Upper lobe of left lung (tissue), 6 donors: ENCODE results near the gene SNTB2. TPM values are rescaled to one million over a fixed set of nuclear protein-coding genes. Genes with fewer than 3 reads are reported as not detected.
A peak's percentile ranks its signal among the peaks of the same experiment; 100 is the strongest.

Experiments used
- ATAC-seq, 2 donors: fragments of 200-7000 bp; cut with Tn5 transposase; one replicate each; pipeline ENCODE4 v1.9.1; 2022; ENCODE audit warnings: mild to moderate bottlenecking in 2 of 2, moderate library complexity in 2 of 2; ENCODE audit not compliant: low FRiP score in 2 of 2
- DNase-seq, 2 donors: peaks; one replicate each; pipeline ENCODE4 v3.0.0-alpha.2; 2019 to 2020
- H3K27ac ChIP-seq, 4 donors: fragments of 200-600 bp; sonication (generic); one replicate each; pipeline ENCODE4 v1.5.1; 2016 to 2019
- H3K27me3 ChIP-seq, 4 donors: fragments of 200-600 bp; sonication (generic); one replicate each; pipeline ENCODE4 v1.5.1; 2017 to 2019
- H3K36me3 ChIP-seq, 4 donors: fragments of 200-600 bp; sonication (generic); one replicate each; pipeline ENCODE4 v1.5.1; 2016 to 2019
- H3K4me1 ChIP-seq, 4 donors: fragments of 200-600 bp; sonication (generic); one replicate each; pipeline ENCODE4 v1.5.1; 2018 to 2019
- H3K4me3 ChIP-seq, 4 donors: fragments of 200-600 bp; sonication (generic); one replicate each; pipeline ENCODE4 v1.5.1; 2017 to 2019; ENCODE audit warnings: mild to moderate bottlenecking in 2 of 4, moderate library complexity in 1 of 4
- H3K9me3 ChIP-seq, 4 donors: fragments of 200-600 bp; sonication (generic); one replicate each; pipeline ENCODE4 v1.5.1; 2018 to 2019
- CTCF ChIP-seq, 6 experiments: fragments of 450-650 bp in 4 of 6; fragments of 200-600 bp in 2 of 6; sonication (generic) in 2 of 6; IDR thresholded peaks; one replicate each; pipeline ENCODE4 v1.5.1; 2016 to 2019; ENCODE audit warnings: antibody characterized with exemption in 6 of 6
- EP300 ChIP-seq, 4 donors: sonication (generic); formaldehyde crosslinking; IDR thresholded peaks; one replicate each; pipeline ENCODE4 v1.5.1; 2017; ENCODE audit warnings: antibody characterized with exemption in 4 of 4, control low read depth in 2 of 4
- POLR2A ChIP-seq, 4 donors: fragments of 450-650 bp; IDR thresholded peaks; one replicate each; pipeline ENCODE4 v1.5.1; 2016 to 2017; ENCODE audit warnings: antibody characterized with exemption in 4 of 4, mild to moderate bottlenecking in 2 of 4
- POLR2AphosphoS5 ChIP-seq, 2 donors: sonication (generic); formaldehyde crosslinking; IDR thresholded peaks; one replicate each; pipeline ENCODE4 v1.5.1; 2017; ENCODE audit warnings: antibody characterized with exemption in 2 of 2
- WGBS, 2 donors: methylation state at CpG; one replicate each; pipeline ENCODE4 v1.1.5; 2017 to 2018; 5-methylcytosine and 5-hydroxymethylcytosine counted together
- total RNA-seq, 6 donors: library from RNA; depleted of rRNA in 4 of 6; stranded (reverse); fragments of >200 nt in 4 of 6; gene quantifications; one replicate each; pipeline versions ENCODE4 v1.1.0 to v1.2.1, GENCODE V29; 2016 to 2021
- donor health status: DM: no; HTN: no; CAD: no; lungs with moderate emphysema.
- donor health status: DM: no; HTN: yes; CAD: no; lungs with severe emphysema.

The SNTB2 gene
- total RNA-seq, 6 donors from 2014 or later = 24.1 to 41.2 (median 30.5) TPM

GRCh38 chr16:69330286-69331109, 143.5 kb downstream of the SNTB2 start, which contains the start of gene PDF:
Gene PDF (minus strand): TSS chr16:69330588. CDS start chr16:69330570, 18 bp downstream.
- Histone ChIP-seq H3K9me3 (no peaks in the 10 kb centered on the region), H3K4me3 (peak within 1 kb of the TSS; percentile 91 to 99 (median 96)), H3K27me3 (no peaks in the 10 kb centered on the region), H3K27ac (peak within 1 kb of the TSS; percentile 85 to 94 (median 89)), H3K4me1 (peaks cover 25 to 53% (median 26%) of the 10 kb centered on the region in 4 donors), H3K36me3 (peaks cover 2 to 64% (median 31%) of the 10 kb centered on the region in 4 donors)
- peak; percentile 97 to 99 for ATAC-seq
- peak in 2 of 4 donors; percentile 57 to 86 for TF ChIP-seq POLR2A (IDR thresholded peaks at IDR 0.05)
- TF ChIP-seq CTCF (IDR thresholded peaks at IDR 0.05) = peak in 1 of 6 experiments; percentile 51
- peak; percentile 92 to 96 for TF ChIP-seq POLR2AphosphoS5 (IDR thresholded peaks at IDR 0.05)
- peak in 1 of 4 donors; percentile 27 for TF ChIP-seq EP300 (IDR thresholded peaks at IDR 0.05)
- 0 to 1% methylated on average over 19 to 20 of the region's 93 CpGs for WGBS, 2 donors
- DNase-seq = peak; percentile 97

- ATAC-seq (no peak), DNase-seq (no peak)
- TF ChIP-seq POLR2AphosphoS5 (IDR thresholded peaks at IDR 0.05) = no peak
- TF ChIP-seq POLR2A (IDR thresholded peaks at IDR 0.05) = no peak
- TF ChIP-seq CTCF (IDR thresholded peaks at IDR 0.05) = no peak
- no peak for TF ChIP-seq EP300 (IDR thresholded peaks at IDR 0.05)
- Histone ChIP-seq H3K27me3 (no peaks in the 10 kb centered on the region), H3K9me3 (no peaks in the 10 kb centered on the region), H3K4me3 (no peak overlapping the region), H3K36me3 (peaks cover 2 to 48% (median 33%) of the 10 kb centered on the region in 4 donors), H3K4me1 (peaks cover 19 to 31% (median 23%) of the 10 kb centered on the region in 4 donors), H3K27ac (no peak overlapping the region)
- WGBS, 2 donors = 96 to 97% methylated on average over 9 of the region's 9 CpGs
These were observed 147.7 kb downstream of the SNTB2 start for GRCh38 chr16:69334696-69335095.

- H3K9me3 ChIP-seq = no peaks in the 10 kb centered on the region
- 20 to 39% methylated on average over 27 to 45 of the region's 46 CpGs for WGBS, 2 donors
- no peaks in the 10 kb centered on the region for H3K27me3 ChIP-seq
- DNase-seq = no peak
- peaks cover 6 to 59% (median 40%) of the 10 kb centered on the region in 4 donors for H3K36me3 ChIP-seq
- H3K4me1 ChIP-seq = peaks cover 21 to 33% (median 24%) of the 10 kb centered on the region in 4 donors
- H3K4me3 ChIP-seq = peak overlapping the region; percentile 79 to 99 (median 86)
- ATAC-seq = no peak
- peak overlapping the region; percentile 85 to 93 (median 92) for H3K27ac ChIP-seq
- TF ChIP-seq EP300 (IDR thresholded peaks at IDR 0.05) (no peak), POLR2AphosphoS5 (IDR thresholded peaks at IDR 0.05) (no peak), CTCF (IDR thresholded peaks at IDR 0.05) (no peak), POLR2A (IDR thresholded peaks at IDR 0.05) (no peak)
These were observed 151.8 kb downstream of the SNTB2 start for GRCh38 chr16:69338557-69339288.

GRCh38 chr16:69339289-69340094, 152.5 kb downstream of the SNTB2 start, which contains the start of the genes COG8 and NIP7:
Gene COG8 (minus strand): TSS chr16:69339564. CDS start chr16:69339552, 12 bp downstream.
Gene NIP7 (plus strand): TSS chr16:69339772. CDS start chr16:69339830, 58 bp downstream.
- H3K4me1 ChIP-seq = peaks cover 21 to 33% (median 24%) of the 10 kb centered on the region in 4 donors
- H3K4me3 ChIP-seq = peak within 1 kb of the TSS; percentile 79 to 99 (median 86)
- ATAC-seq = peak; percentile 99
- H3K9me3 ChIP-seq = no peaks in the 10 kb centered on the region
- no peaks in the 10 kb centered on the region for H3K27me3 ChIP-seq
- peaks cover 6 to 57% (median 35%) of the 10 kb centered on the region in 4 donors for H3K36me3 ChIP-seq
- TF ChIP-seq EP300 (IDR thresholded peaks at IDR 0.05) = peak in 2 of 4 donors; percentile 15 to 49
- TF ChIP-seq POLR2A (IDR thresholded peaks at IDR 0.05) = peak in 3 of 4 donors; percentile 37 to 80 (median 51)
- TF ChIP-seq POLR2AphosphoS5 (IDR thresholded peaks at IDR 0.05) = peak; percentile 81 to 91
- peak; percentile 87 to 97 (median 96) for TF ChIP-seq CTCF (IDR thresholded peaks at IDR 0.05)
- DNase-seq = peak; percentile 92 to 96
- 1 to 2% methylated on average over 22 to 48 of the region's 77 CpGs for WGBS, 2 donors
- peak within 1 kb of the TSS; percentile 85 to 93 (median 92) for H3K27ac ChIP-seq
